ENCODE measurements around the gene POU3F1. TPM values are rescaled to one million over a fixed set of nuclear protein-coding genes. Genes with fewer than 3 reads are reported as not detected.

The POU3F1 gene
- 0.35 TPM in 1 of 2 replicates, not detected in the other for total RNA-seq

GRCh38 chr1:38046333-38046883 is at the start of gene POU3F1:
Gene POU3F1, minus strand, starts transcription at chr1:38046793. Its CDS starts 50 bp downstream, at chr1:38046743.

GRCh38 chr1:38012363-38013226 is 34.0 kb downstream of the POU3F1 start, which contains the start of gene UTP11:
Gene UTP11, plus strand, starts transcription at chr1:38012734. Its CDS starts 69 bp downstream, at chr1:38012803.

GRCh38 chr1:38005195-38006007 is 41.2 kb downstream of the POU3F1 start, which contains the start of gene FHL3:
Gene FHL3, minus strand, starts transcription at chr1:38005514. Its CDS starts 6,102 bp downstream, at chr1:37999412.

Other genes starting within 250 kb of the POU3F1 start
- 93.2 and 201 TPM in 2 replicates for gene C1orf122, start 239.0 kb downstream of the POU3F1 start, total RNA-seq
- gene YRDC, start 238.6 kb downstream of the POU3F1 start, total RNA-seq: 14.0 and 21.7 TPM in 2 replicates
- 1.5 and 16.3 TPM in 2 replicates for gene MTF1, start 187.2 kb downstream of the POU3F1 start, total RNA-seq
- gene INPP5B, start 99.7 kb downstream of the POU3F1 start, total RNA-seq: 15.8 and 18.7 TPM in 2 replicates
- gene SF3A3, start 56.8 kb downstream of the POU3F1 start, total RNA-seq: 26.5 and 51.0 TPM in 2 replicates
- 43.2 and 51.1 TPM in 2 replicates for gene FHL3, start 41.3 kb downstream of the POU3F1 start, total RNA-seq
- 28.4 and 34.3 TPM in 2 replicates for gene UTP11, start 34.1 kb downstream of the POU3F1 start, total RNA-seq